Lung (tissue), 12 donors: ENCODE data around the gene FAM114A1. TPM values are rescaled to one million over a fixed set of nuclear protein-coding genes. Genes with fewer than 3 reads are reported as not detected.

Experiments
- ATAC-seq: fragments of 200-7000 bp; cut with Tn5 transposase; one replicate; pipeline ENCODE4 v1.9.1; 2020; ENCODE audit warnings: moderate number of reproducible peaks; ENCODE audit not compliant: insufficient read depth, low FRiP score
- DNase-seq, 3 donors: peaks; one replicate each; pipeline ENCODE4 v3.0.0-alpha.2; 2013 to 2017
- H3K27ac ChIP-seq, 2 donors: one replicate each; pipeline ENCODE4 v1.5.1; 2013; ENCODE audit warnings: mild to moderate bottlenecking in 2 of 2, moderate library complexity in 2 of 2, control low read depth in 1 of 2, inconsistent platforms in 1 of 2, low read depth in 1 of 2, low read length in 1 of 2
- H3K27me3 ChIP-seq, 3 donors: one replicate each; pipeline ENCODE4 v1.5.1; 2013; ENCODE audit warnings: low read length in 2 of 3; ENCODE audit not compliant: control insufficient read depth in 3 of 3, insufficient read depth in 3 of 3
- H3K36me3 ChIP-seq, 4 donors: one replicate each; pipeline ENCODE4 v1.5.1; 2013; ENCODE audit warnings: low read length in 4 of 4, mild to moderate bottlenecking in 1 of 4, moderate library complexity in 1 of 4; ENCODE audit not compliant: control insufficient read depth in 4 of 4, insufficient read depth in 4 of 4
- H3K4me1 ChIP-seq, 5 donors: one replicate each; pipeline ENCODE4 v1.5.1; 2013; ENCODE audit warnings: low read length in 5 of 5, mild to moderate bottlenecking in 2 of 5, moderate library complexity in 1 of 5; ENCODE audit not compliant: control insufficient read depth in 5 of 5, insufficient read depth in 5 of 5
- H3K4me3 ChIP-seq: one replicate; pipeline ENCODE4 v1.5.1; 2013; ENCODE audit warnings: mild to moderate bottlenecking, control low read depth, moderate library complexity
- H3K9ac ChIP-seq, 2 donors: one replicate each; pipeline ENCODE4 v1.5.1; 2013; ENCODE audit warnings: low read length in 2 of 2, control low read depth in 1 of 2; ENCODE audit not compliant: insufficient read depth in 1 of 2
- H3K9me3 ChIP-seq, 4 donors: one replicate each; pipeline ENCODE4 v1.5.1; 2013; ENCODE audit warnings: low read length in 3 of 4, mild to moderate bottlenecking in 1 of 4, moderate library complexity in 1 of 4; ENCODE audit not compliant: control insufficient read depth in 4 of 4, insufficient read depth in 3 of 4
- CTCF ChIP-seq: IDR thresholded peaks from 2 replicates; pipeline ENCODE4 v1.5.1; 2012; ENCODE audit warnings: mild to moderate bottlenecking; ENCODE audit errors: control extremely low read depth, extremely low read depth
- WGBS, 2 donors: extraction: QIAGEN DNeasy Blood & Tissue Kit; methylation state at CpG; one replicate each; pipeline ENCODE4 v1.1.7; 2013; 5-methylcytosine and 5-hydroxymethylcytosine counted together
- polyA plus RNA-seq, 2 donors: library from polyadenylated mRNA; stranded (reverse); fragments of 200-250 nt; gene quantifications; one replicate each; pipeline ENCODE4 v1.2.1, GENCODE V29; 2013
- total RNA-seq, 2 donors: library from RNA; depleted of rRNA in 1 of 2; stranded (reverse); fragments of >200 nt in 1 of 2; gene quantifications; one replicate each; pipeline ENCODE4 v1.2.1, GENCODE V29; 2014 to 2021
- donor health status: control.
- donor health status: control.
- donor health status: Bipolar disorder and iron deficiency.
- donor health status: healthy.
- donor health status: DM: yes; HTN: yes; CAD: no.

FAM114A1 gene
- total and polyA plus RNA-seq, 4 donors: 9.5 to 70.0 (median 36.3) TPM

GRCh38 chr4:38951598-38951997 is 84.0 kb downstream of the FAM114A1 start:
- WGBS, 2 donors: 69 to 74% methylated on average over 2 of the region's 2 CpGs

GRCh38 chr4:38952017-38952416 is 84.4 kb downstream of the FAM114A1 start:
- Histone ChIP-seq H3K4me1 (peaks cover 0 to 5% (median 0%) of the 10 kb centered on the region in 5 donors), H3K4me3 (no peak overlapping the region), H3K36me3 (no peaks in the 10 kb centered on the region), H3K27ac (no peak overlapping the region), H3K9me3 (no peaks in the 10 kb centered on the region), H3K9ac (no peak overlapping the region), H3K27me3 (no peaks in the 10 kb centered on the region)
- DNase-seq: no peak
- 0 to 36% methylated on average over 1 of the region's 1 CpG for WGBS, 2 donors
- ATAC-seq: no peak
- TF ChIP-seq CTCF: no peak

More at GRCh38 chr4:38951598-38951997, 84.0 kb downstream of the FAM114A1 start:
- Histone ChIP-seq H3K4me3 (no peak overlapping the region), H3K4me1 (peaks cover 0 to 5% (median 0%) of the 10 kb centered on the region in 5 donors), H3K9ac (no peak overlapping the region), H3K27me3 (no peaks in the 10 kb centered on the region), H3K36me3 (no peaks in the 10 kb centered on the region), H3K27ac (no peak overlapping the region), H3K9me3 (no peaks in the 10 kb centered on the region)
- TF ChIP-seq CTCF: no peak
- DNase-seq: no peak
- ATAC-seq: no peak

GRCh38 chr4:38954727-38955126 is 87.1 kb downstream of the FAM114A1 start:
- DNase-seq: no peak
- Histone ChIP-seq H3K36me3 (no peaks in the 10 kb centered on the region), H3K4me1 (peaks cover 0 to 3% (median 0%) of the 10 kb centered on the region in 5 donors), H3K27me3 (no peaks in the 10 kb centered on the region), H3K27ac (no peak overlapping the region), H3K9ac (no peak overlapping the region), H3K9me3 (no peaks in the 10 kb centered on the region), H3K4me3 (no peak overlapping the region)
- no peak for TF ChIP-seq CTCF
- no peak for ATAC-seq

- ATAC-seq (no peak), DNase-seq (no peak)
- WGBS, 2 donors: 90 to 94% methylated on average over 4 of the region's 4 CpGs
Measured at GRCh38 chr4:38955957-38956356, 88.4 kb downstream of the FAM114A1 start.

More at GRCh38 chr4:38955957-38956356, 88.4 kb downstream of the FAM114A1 start:
- no peaks in the 10 kb centered on the region for H3K9me3 ChIP-seq
- no peaks in the 10 kb centered on the region for H3K36me3 ChIP-seq
- peaks cover 0 to 3% (median 0%) of the 10 kb centered on the region in 5 donors for H3K4me1 ChIP-seq
- no peaks in the 10 kb centered on the region for H3K27me3 ChIP-seq
- H3K9ac ChIP-seq: no peak overlapping the region
- H3K4me3 ChIP-seq: no peak overlapping the region
- TF ChIP-seq CTCF: no peak
- H3K27ac ChIP-seq: no peak overlapping the region
